A549 (cell line): ENCODE results near the gene RDH11. TPM values are rescaled to one million over a fixed set of nuclear protein-coding genes. Genes with fewer than 3 reads are reported as not detected.
A peak's percentile ranks its signal among the peaks of the same experiment; 100 is the strongest.

ENCODE experiments used
- ATAC-seq, 2 experiments: fragments of 200-7000 bp in 1 of 2; fragments of >200 bp in 1 of 2; cut with Nextera tagmentation in 1 of 2; cut with Tn5 transposase in 1 of 2; 3 replicates each; pipeline versions ENCODE4 v1.8.0 to v1.9.1; 2018 to 2020; ENCODE audit warnings: mild to moderate bottlenecking in 1 of 2, moderate library complexity in 1 of 2
- CTCF ChIA-PET: fragments of 300-600 bp; sonication (Branson Sonifier 250); formaldehyde crosslinking; extraction: SDS; loops from one replicate; lab custom pipeline; 2021; ENCODE audit warnings: antibody characterized with exemption, inconsistent platforms; lab: Yijun Ruan, JAX
- POLR2A ChIA-PET: fragments of 350-600 bp; formaldehyde crosslinking; extraction: SDS; loops from one replicate; lab custom pipeline; 2021; ENCODE audit warnings: antibody characterized with exemption, inconsistent platforms; lab: Yijun Ruan, JAX
- DNase-seq, 2 experiments: peaks; one replicate each; pipeline versions ENCODE4 v3.0.0 to v3.0.0-alpha.2; 2011 to 2016; ENCODE audit warnings: low read depth in 1 of 2, low spot score in 1 of 2
- FAIRE-seq: peaks from 2 replicates; lab custom pipeline; 2011; peaks lifted over from hg19 to GRCh38; lab: Jason Lieb, UNC
- H3K27ac ChIP-seq, 2 experiments: fragments of >200 bp; sonication (Bioruptor Twin); formaldehyde crosslinking; 3 replicates each; pipeline ENCODE4 v1.5.1; 2016 to 2017
- H3K4me1 ChIP-seq: fragments of >200 bp; sonication (Bioruptor Twin); formaldehyde crosslinking; 3 replicates; pipeline ENCODE4 v1.6.1; 2016
- H3K4me2 ChIP-seq: fragments of >200 bp; sonication (Bioruptor Twin); formaldehyde crosslinking; 3 replicates; pipeline ENCODE4 v1.6.1; 2016
- H3K4me3 ChIP-seq: fragments of >200 bp; sonication (Bioruptor Twin); formaldehyde crosslinking; 3 replicates; pipeline ENCODE4 v1.5.1; 2016
- H3K9me3 ChIP-seq: fragments of >200 bp; sonication (Bioruptor Twin); formaldehyde crosslinking; 3 replicates; pipeline ENCODE4 v1.6.1; 2016
- BHLHE40 ChIP-seq: IDR thresholded peaks from 2 replicates; pipeline ENCODE4 v1.6.1; 2012; ENCODE audit warnings: low read depth, low read length, inconsistent platforms
- CBX8 ChIP-seq: fragments of 200-600 bp; sonication (generic); IDR thresholded peaks from 2 replicates; pipeline ENCODE4 v1.6.1; 2016
- CHD4 ChIP-seq: fragments of 200-600 bp; sonication (generic); IDR thresholded peaks from 2 replicates; pipeline ENCODE4 v1.6.1; 2016; ENCODE audit warnings: antibody characterized with exemption, mild to moderate bottlenecking, borderline replicate concordance
- EHMT2 ChIP-seq: fragments of 200-600 bp; sonication (generic); IDR thresholded peaks from 2 replicates; pipeline ENCODE4 v1.6.1; 2016; ENCODE audit warnings: antibody characterized with exemption, low read depth, mild to moderate bottlenecking, moderate library complexity
- EP300 ChIP-seq, 2 experiments: fragments of >200 bp; sonication (Bioruptor Twin); formaldehyde crosslinking; IDR thresholded peaks; 2 replicates in 1 of 2; 3 replicates in 1 of 2; pipeline ENCODE4 v1.6.1; 2016 to 2017
- ESRRA ChIP-seq: fragments of 150-350 bp; IDR thresholded peaks from 2 replicates; pipeline ENCODE4 v1.6.1; 2014; ENCODE audit warnings: mild to moderate bottlenecking, low read length, borderline replicate concordance
- FOSB ChIP-seq: fragments of 250-450 bp; sonication (Bioruptor Pico); IDR thresholded peaks from 2 replicates; pipeline ENCODE4 v1.5.0; 2020; ENCODE audit warnings: mild to moderate bottlenecking, moderate library complexity
- HDAC2 ChIP-seq: fragments of 200-600 bp; sonication (generic); IDR thresholded peaks from 2 replicates; pipeline ENCODE4 v1.6.1; 2016
- HEYL ChIP-seq: fragments of 250-450 bp; sonication (Bioruptor Pico); IDR thresholded peaks from 2 replicates; pipeline ENCODE4 v1.8.0; 2021; ENCODE audit warnings: mild to moderate bottlenecking, moderate library complexity
- HOXA7 ChIP-seq: fragments of 250-450 bp; sonication (Bioruptor Pico); IDR thresholded peaks from 2 replicates; pipeline ENCODE4 v1.5.0; 2020; ENCODE audit warnings: mild to moderate bottlenecking, moderate library complexity
- JUNB ChIP-seq: fragments of >200 bp; sonication (Bioruptor Twin); formaldehyde crosslinking; IDR thresholded peaks from 2 replicates; pipeline ENCODE4 v1.6.1; 2016
- MAZ ChIP-seq: fragments of 150-350 bp; IDR thresholded peaks from 2 replicates; pipeline ENCODE4 v1.6.1; 2014; ENCODE audit warnings: antibody characterized with exemption, low read depth, low read length, borderline replicate concordance
- NFE2L2 ChIP-seq: fragments of 150-350 bp; conservative IDR thresholded peaks from 2 replicates; pipeline ENCODE4 v1.6.1; 2014; ENCODE audit warnings: low read length
- NR3C1 ChIP-seq: fragments of >200 bp; sonication (Bioruptor Twin); formaldehyde crosslinking; IDR thresholded peaks from 3 replicates; pipeline ENCODE4 v1.6.1; 2017
- RCOR1 ChIP-seq: fragments of 150-350 bp; IDR thresholded peaks from 2 replicates; pipeline ENCODE4 v1.6.1; 2014; ENCODE audit warnings: antibody characterized with exemption, low read length, low read depth
- SREBF2 ChIP-seq: fragments of 450-650 bp; IDR thresholded peaks from 2 replicates; pipeline ENCODE4 v1.6.1; 2014; ENCODE audit warnings: mild to moderate bottlenecking, moderate library complexity
- TFCP2L1 ChIP-seq: fragments of 250-450 bp; sonication (Bioruptor Pico); IDR thresholded peaks from 2 replicates; pipeline ENCODE4 v1.5.0; 2021; ENCODE audit warnings: mild to moderate bottlenecking
- ZFP36 ChIP-seq: fragments of 450-650 bp; IDR thresholded peaks from 2 replicates; pipeline ENCODE4 v1.6.1; 2014; ENCODE audit warnings: borderline replicate concordance; ENCODE audit not compliant: partially characterized antibody
- ZSCAN20 ChIP-seq: fragments of 250-450 bp; sonication (Bioruptor Pico); IDR thresholded peaks from 2 replicates; pipeline ENCODE4 v1.8.0; 2022; ENCODE audit warnings: mild to moderate bottlenecking, moderate library complexity
- WGBS: methylation state at CpG from one replicate; pipeline ENCODE4 v1.1.6; 2017; ENCODE audit errors: missing lambda C conversion rate; 5-methylcytosine and 5-hydroxymethylcytosine counted together
- polyA plus RNA-seq, 4 experiments: library from polyadenylated mRNA; depleted of rRNA in 3 of 4; stranded (reverse); fragments of >200 nt; fragmentation: RNase III in 1 of 4; extraction: RNeasy Plus Mini Kit Qiagen cat#74134 plus additional on column Dnase treatment in 1 of 4; gene quantifications; 2 replicates in 3 of 4; 3 replicates in 1 of 4; pipeline ENCODE4 v1.2.3, GENCODE V29; 2011 to 2017
- TF ChIP-seq, protein P1 (sequence below): IDR thresholded peaks from 2 replicates; pipeline ENCODE4 v1.6.1; 2012; ENCODE audit warnings: low read depth, borderline replicate concordance
- TF ChIP-seq, protein P2 (sequence below): fragments of >200 bp; sonication (Bioruptor Twin); formaldehyde crosslinking; IDR thresholded peaks from 3 replicates; pipeline ENCODE4 v1.5.1; 2016
- TF ChIP-seq, protein P3 (sequence below): IDR thresholded peaks from 2 replicates; pipeline ENCODE4 v1.6.1; 2012
- TF ChIP-seq, protein P4 (sequence below): fragments of 450-650 bp; IDR thresholded peaks from 2 replicates; pipeline ENCODE4 v1.6.1; 2014; ENCODE audit warnings: antibody characterized with exemption
- TF ChIP-seq, protein P5 (sequence below): fragments of 250-450 bp; sonication (Bioruptor Pico); IDR thresholded peaks from 2 replicates; pipeline ENCODE4 v1.5.0; 2020; ENCODE audit warnings: low read depth, mild to moderate bottlenecking, moderate library complexity
- TF ChIP-seq, protein P6 (sequence below): fragments of >200 bp; sonication (Bioruptor Twin); formaldehyde crosslinking; IDR thresholded peaks from 3 replicates; pipeline ENCODE4 v1.6.1; 2016

The RDH11 gene
- polyA plus RNA-seq, 2 of the 4 experiments (the other 2 are of a cell fraction) = 85.7 to 132 TPM

DNA sequence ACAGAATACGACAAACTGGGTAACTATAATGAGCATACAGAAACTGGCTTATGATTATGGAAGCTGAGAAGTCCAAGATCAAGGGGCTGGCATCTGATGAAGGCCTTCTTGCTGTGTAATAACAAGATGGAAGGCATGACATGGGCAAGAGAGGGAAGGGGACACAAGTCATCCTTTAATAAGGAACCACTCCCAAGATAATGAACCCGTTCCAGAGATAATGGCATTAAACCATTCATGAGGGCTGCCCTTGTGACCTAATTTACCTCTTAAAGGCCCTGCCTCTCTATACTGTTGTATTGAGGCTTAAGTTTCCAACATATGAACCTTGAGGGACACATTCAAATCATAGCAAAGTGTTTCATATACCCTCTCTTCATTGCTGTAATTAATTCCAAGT, 16.6 kb downstream of the RDH11 start:
- H3K4me3 ChIP-seq = no peak overlapping the region
- ATAC-seq (no peak), DNase-seq (no peak)
- 98% methylated on average over 2 of the region's 2 CpGs for WGBS
- peaks cover 21% of the 10 kb centered on the region for H3K4me1 ChIP-seq
- POLR2A ChIA-PET = no interaction called here
- H3K9me3 ChIP-seq = no peaks in the 10 kb centered on the region
- TF ChIP-seq NFE2L2 (no peak), NR3C1 (no peak), CHD4 (no peak), FOSB (CRISPR knock-in tag) (no peak), JUNB (no peak), CBX8 (no peak), TFCP2L1 (no peak), EP300 (IDR thresholded peaks at IDR 0.05) (no peak), ZSCAN20 (CRISPR knock-in tag) (no peak), RCOR1 (no peak), HEYL (CRISPR knock-in tag) (no peak), MAZ (no peak), SREBF2 (no peak), ESRRA (no peak), BHLHE40 (no peak)
- TF ChIP-seq, protein P1, sequence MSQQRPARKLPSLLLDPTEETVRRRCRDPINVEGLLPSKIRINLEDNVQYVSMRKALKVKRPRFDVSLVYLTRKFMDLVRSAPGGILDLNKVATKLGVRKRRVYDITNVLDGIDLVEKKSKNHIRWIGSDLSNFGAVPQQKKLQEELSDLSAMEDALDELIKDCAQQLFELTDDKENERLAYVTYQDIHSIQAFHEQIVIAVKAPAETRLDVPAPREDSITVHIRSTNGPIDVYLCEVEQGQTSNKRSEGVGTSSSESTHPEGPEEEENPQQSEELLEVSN = no peak
- TF ChIP-seq, protein P2, sequence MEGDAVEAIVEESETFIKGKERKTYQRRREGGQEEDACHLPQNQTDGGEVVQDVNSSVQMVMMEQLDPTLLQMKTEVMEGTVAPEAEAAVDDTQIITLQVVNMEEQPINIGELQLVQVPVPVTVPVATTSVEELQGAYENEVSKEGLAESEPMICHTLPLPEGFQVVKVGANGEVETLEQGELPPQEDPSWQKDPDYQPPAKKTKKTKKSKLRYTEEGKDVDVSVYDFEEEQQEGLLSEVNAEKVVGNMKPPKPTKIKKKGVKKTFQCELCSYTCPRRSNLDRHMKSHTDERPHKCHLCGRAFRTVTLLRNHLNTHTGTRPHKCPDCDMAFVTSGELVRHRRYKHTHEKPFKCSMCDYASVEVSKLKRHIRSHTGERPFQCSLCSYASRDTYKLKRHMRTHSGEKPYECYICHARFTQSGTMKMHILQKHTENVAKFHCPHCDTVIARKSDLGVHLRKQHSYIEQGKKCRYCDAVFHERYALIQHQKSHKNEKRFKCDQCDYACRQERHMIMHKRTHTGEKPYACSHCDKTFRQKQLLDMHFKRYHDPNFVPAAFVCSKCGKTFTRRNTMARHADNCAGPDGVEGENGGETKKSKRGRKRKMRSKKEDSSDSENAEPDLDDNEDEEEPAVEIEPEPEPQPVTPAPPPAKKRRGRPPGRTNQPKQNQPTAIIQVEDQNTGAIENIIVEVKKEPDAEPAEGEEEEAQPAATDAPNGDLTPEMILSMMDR = no peak
- TF ChIP-seq, protein P3, sequence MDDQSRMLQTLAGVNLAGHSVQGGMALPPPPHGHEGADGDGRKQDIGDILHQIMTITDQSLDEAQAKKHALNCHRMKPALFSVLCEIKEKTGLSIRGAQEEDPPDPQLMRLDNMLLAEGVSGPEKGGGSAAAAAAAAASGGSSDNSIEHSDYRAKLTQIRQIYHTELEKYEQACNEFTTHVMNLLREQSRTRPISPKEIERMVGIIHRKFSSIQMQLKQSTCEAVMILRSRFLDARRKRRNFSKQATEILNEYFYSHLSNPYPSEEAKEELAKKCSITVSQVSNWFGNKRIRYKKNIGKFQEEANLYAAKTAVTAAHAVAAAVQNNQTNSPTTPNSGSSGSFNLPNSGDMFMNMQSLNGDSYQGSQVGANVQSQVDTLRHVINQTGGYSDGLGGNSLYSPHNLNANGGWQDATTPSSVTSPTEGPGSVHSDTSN = no peak
- TF ChIP-seq, protein P4, sequence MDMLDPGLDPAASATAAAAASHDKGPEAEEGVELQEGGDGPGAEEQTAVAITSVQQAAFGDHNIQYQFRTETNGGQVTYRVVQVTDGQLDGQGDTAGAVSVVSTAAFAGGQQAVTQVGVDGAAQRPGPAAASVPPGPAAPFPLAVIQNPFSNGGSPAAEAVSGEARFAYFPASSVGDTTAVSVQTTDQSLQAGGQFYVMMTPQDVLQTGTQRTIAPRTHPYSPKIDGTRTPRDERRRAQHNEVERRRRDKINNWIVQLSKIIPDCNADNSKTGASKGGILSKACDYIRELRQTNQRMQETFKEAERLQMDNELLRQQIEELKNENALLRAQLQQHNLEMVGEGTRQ = no peak
- TF ChIP-seq, all 56 proteins: peak for 0
- CTCF ChIA-PET = interaction anchor here (0.7 to 6.7 kb wide), 4 partner anchors 11 to 25 kb away, joined by 3 to 60 read pairs (median 4); no protein-coding TSS in a partner anchor
- Histone ChIP-seq H3K27ac (no peak overlapping the region), H3K4me2 (no peak overlapping the region)
- FAIRE-seq = no peak

DNA sequence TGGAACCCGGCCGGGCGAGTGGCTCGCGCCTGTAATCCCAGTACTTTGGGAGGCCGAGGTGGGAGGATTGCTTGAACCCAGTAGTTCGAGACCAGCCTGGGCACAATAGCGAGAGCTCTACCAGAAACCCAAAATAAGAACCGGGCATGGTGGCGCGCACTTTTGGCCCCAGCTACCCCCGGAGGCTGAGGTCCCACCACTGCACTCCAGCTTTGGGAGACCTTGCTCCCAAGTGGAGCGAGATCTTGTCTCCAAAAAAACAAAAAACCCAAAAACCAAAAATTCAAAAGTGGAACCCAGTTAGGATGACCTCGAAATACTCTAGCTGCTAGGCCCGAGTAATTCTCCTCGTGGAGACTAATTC, 20.4 kb downstream of the RDH11 start:
- peak overlapping the region; percentile 96 for H3K4me2 ChIP-seq
- peak overlapping the region; percentile 96 to 99 for H3K27ac ChIP-seq
- H3K4me1 ChIP-seq = peaks cover 26% of the 10 kb centered on the region; the same call in 2 of the 3 replicates
- DNase-seq (peak in 1 of 2 experiments; percentile 4), ATAC-seq (0 out of 6 replicates have a peak, but pooled peaks of 1 of the 2 experiments have one; percentile 2), FAIRE-seq (no peak)
- WGBS = 35% methylated on average over 15 of the region's 16 CpGs
- ChIA-PET POLR2A (interaction anchor here (0.6 to 3.3 kb wide), 6 partner anchors 16 to 84 kb away, joined by 3 to 21 read pairs (median 4); partner anchors contain the start of genes ARG2 and RDH11), CTCF (interaction anchor here (0.8 to 20.0 kb wide), 8 partner anchors 8 to 92 kb away, joined by 3 to 243 read pairs (median 4); partner anchors contain the start of gene RDH11)
- H3K9me3 ChIP-seq = no peaks in the 10 kb centered on the region
- H3K4me3 ChIP-seq = peak overlapping the region; percentile 97
- TF ChIP-seq, protein P5, sequence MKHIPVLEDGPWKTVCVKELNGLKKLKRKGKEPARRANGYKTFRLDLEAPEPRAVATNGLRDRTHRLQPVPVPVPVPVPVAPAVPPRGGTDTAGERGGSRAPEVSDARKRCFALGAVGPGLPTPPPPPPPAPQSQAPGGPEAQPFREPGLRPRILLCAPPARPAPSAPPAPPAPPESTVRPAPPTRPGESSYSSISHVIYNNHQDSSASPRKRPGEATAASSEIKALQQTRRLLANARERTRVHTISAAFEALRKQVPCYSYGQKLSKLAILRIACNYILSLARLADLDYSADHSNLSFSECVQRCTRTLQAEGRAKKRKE (CRISPR knock-in tag) = no peak
- TF ChIP-seq, protein P4 = no peak
- TF ChIP-seq HDAC2 (no peak), EHMT2 (no peak), ESRRA (no peak), SREBF2 (no peak), ZFP36 (no peak), RCOR1 (no peak), CBX8 (no peak), EP300 (IDR thresholded peaks at IDR 0.05) (no peak), HOXA7 (CRISPR knock-in tag) (no peak)
- TF ChIP-seq, protein P3 = no peak
- TF ChIP-seq, protein P6, sequence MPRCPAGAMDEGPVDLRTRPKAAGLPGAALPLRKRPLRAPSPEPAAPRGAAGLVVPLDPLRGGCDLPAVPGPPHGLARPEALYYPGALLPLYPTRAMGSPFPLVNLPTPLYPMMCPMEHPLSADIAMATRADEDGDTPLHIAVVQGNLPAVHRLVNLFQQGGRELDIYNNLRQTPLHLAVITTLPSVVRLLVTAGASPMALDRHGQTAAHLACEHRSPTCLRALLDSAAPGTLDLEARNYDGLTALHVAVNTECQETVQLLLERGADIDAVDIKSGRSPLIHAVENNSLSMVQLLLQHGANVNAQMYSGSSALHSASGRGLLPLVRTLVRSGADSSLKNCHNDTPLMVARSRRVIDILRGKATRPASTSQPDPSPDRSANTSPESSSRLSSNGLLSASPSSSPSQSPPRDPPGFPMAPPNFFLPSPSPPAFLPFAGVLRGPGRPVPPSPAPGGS = no peak
